Measurements from ENCODE around the gene CENPP.

CENPP gene

GRCh38 chr9:92279302-92279701 is 46.5 kb upstream of the CENPP start:
- peaks cover 7% of the 10 kb centered on the region; the same call in 1 of the 2 replicates for H4K20me1 ChIP-seq (ENCODE audit: low read depth, low read length)
- peaks cover 27% of the 10 kb centered on the region for H3K79me2 ChIP-seq (ENCODE audit: insufficient read depth, low read length)
- H3F3A ChIP-seq (ENCODE audit: insufficient read depth): peaks cover 4% of the 10 kb centered on the region; the same call in 1 of the 2 replicates
- no peak overlapping the region for H3K9ac ChIP-seq (ENCODE audit: low read length)
- no peak overlapping the region for H3K4me3 ChIP-seq (ENCODE audit: insufficient read depth, low read length, poor library complexity, severe bottlenecking)
- H3K36me3 ChIP-seq (ENCODE audit: low read length): peaks cover 82% of the 10 kb centered on the region
- TF ChIP-seq EZH2phosphoT487 (conservative IDR thresholded peaks at IDR 0.05; ENCODE audit: low read length): no peak
- TF ChIP-seq, protein P1, sequence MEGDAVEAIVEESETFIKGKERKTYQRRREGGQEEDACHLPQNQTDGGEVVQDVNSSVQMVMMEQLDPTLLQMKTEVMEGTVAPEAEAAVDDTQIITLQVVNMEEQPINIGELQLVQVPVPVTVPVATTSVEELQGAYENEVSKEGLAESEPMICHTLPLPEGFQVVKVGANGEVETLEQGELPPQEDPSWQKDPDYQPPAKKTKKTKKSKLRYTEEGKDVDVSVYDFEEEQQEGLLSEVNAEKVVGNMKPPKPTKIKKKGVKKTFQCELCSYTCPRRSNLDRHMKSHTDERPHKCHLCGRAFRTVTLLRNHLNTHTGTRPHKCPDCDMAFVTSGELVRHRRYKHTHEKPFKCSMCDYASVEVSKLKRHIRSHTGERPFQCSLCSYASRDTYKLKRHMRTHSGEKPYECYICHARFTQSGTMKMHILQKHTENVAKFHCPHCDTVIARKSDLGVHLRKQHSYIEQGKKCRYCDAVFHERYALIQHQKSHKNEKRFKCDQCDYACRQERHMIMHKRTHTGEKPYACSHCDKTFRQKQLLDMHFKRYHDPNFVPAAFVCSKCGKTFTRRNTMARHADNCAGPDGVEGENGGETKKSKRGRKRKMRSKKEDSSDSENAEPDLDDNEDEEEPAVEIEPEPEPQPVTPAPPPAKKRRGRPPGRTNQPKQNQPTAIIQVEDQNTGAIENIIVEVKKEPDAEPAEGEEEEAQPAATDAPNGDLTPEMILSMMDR (IDR thresholded peaks at IDR 0.05; ENCODE audit: insufficient read depth, low read length, poor library complexity, severe bottlenecking): no peak
- H2AFZ ChIP-seq (ENCODE audit: low read depth, low read length, severe bottlenecking): no peak overlapping the region
- no peak overlapping the region for H3K27ac ChIP-seq (ENCODE audit: low read depth, low read length)
- H3K27me3 ChIP-seq (ENCODE audit: low read length): no peaks in the 10 kb centered on the region
- H3K9me2 ChIP-seq (replicated peaks; ENCODE audit: insufficient read depth, low read length): no peaks in the 10 kb centered on the region
- H3K9me3 ChIP-seq (ENCODE audit: insufficient read depth, low read length): no peaks in the 10 kb centered on the region
- no peak overlapping the region for H3K4me2 ChIP-seq (ENCODE audit: low read depth, low read length, poor library complexity, severe bottlenecking)

- peaks cover 31% of the 10 kb centered on the region; the same call in 1 of the 2 replicates for H4K20me1 ChIP-seq (ENCODE audit: low read depth, low read length)
- H2AFZ ChIP-seq (ENCODE audit: low read depth, low read length, severe bottlenecking): no peak overlapping the region
- H3K9ac ChIP-seq (ENCODE audit: low read length): no peak overlapping the region
- H3K4me2 ChIP-seq (ENCODE audit: low read depth, low read length, poor library complexity, severe bottlenecking): no peak overlapping the region
- H3K36me3 ChIP-seq (ENCODE audit: low read length): peaks cover 60% of the 10 kb centered on the region
- TF ChIP-seq, protein P1 (IDR thresholded peaks at IDR 0.05; ENCODE audit: insufficient read depth, low read length, poor library complexity, severe bottlenecking): no peak
- TF ChIP-seq EZH2phosphoT487 (conservative IDR thresholded peaks at IDR 0.05; ENCODE audit: low read length): no peak
- peaks cover 31% of the 10 kb centered on the region for H3F3A ChIP-seq (ENCODE audit: insufficient read depth)
- H3K79me2 ChIP-seq (ENCODE audit: insufficient read depth, low read length): peaks cover 87% of the 10 kb centered on the region
- no peaks in the 10 kb centered on the region for H3K9me3 ChIP-seq (ENCODE audit: insufficient read depth, low read length)
- H3K27ac ChIP-seq (ENCODE audit: low read depth, low read length): no peak overlapping the region
- H3K27me3 ChIP-seq (ENCODE audit: low read length): no peaks in the 10 kb centered on the region
- H3K9me2 ChIP-seq (replicated peaks; ENCODE audit: insufficient read depth, low read length): no peaks in the 10 kb centered on the region
- no peak overlapping the region for H3K4me3 ChIP-seq (ENCODE audit: insufficient read depth, low read length, poor library complexity, severe bottlenecking)
These were observed 35.9 kb upstream of the CENPP start for GRCh38 chr9:92289708-92290390.

DNA sequence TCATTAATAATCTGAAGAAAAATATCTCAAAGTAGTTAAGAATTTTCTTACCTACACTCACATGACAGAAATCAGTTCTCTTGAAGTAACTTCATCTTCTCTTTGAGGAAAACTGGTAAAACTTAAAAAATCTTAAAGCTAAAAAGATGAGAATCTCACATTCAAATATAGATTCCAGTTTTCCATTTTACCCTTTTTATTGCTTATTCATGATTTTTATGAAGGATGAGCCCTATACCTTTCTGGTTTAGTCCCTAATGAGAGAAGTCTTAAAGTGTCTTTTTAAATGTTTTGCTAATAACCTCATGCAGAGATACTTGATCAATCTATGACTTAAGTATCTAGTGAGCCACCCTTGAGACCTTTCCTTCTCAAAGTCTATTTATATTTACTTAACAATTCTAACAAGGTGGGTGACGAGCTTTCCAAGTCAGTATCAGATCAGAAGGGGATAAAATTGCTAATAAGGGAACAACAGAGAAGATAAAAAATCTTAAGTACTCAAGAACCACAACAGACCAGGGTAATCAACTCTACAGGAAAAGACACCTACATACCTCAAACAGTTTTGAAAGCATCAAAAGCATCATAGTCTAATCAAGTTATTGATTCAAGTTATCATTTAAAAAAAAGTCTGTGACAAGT is 34.8 kb upstream of the CENPP start:
- Histone ChIP-seq H3K9me3 (ENCODE audit: insufficient read depth, low read length) (no peaks in the 10 kb centered on the region), H3K4me2 (ENCODE audit: low read depth, low read length, poor library complexity, severe bottlenecking) (peak overlapping the region; percentile 78), H3K9me2 (replicated peaks; ENCODE audit: insufficient read depth, low read length) (no peaks in the 10 kb centered on the region), H3F3A (ENCODE audit: insufficient read depth) (peaks cover 35% of the 10 kb centered on the region), H2AFZ (ENCODE audit: low read depth, low read length, severe bottlenecking) (no peak overlapping the region), H3K36me3 (ENCODE audit: low read length) (peaks cover 50% of the 10 kb centered on the region), H3K4me3 (ENCODE audit: insufficient read depth, low read length, poor library complexity, severe bottlenecking) (no peak overlapping the region), H4K20me1 (ENCODE audit: low read depth, low read length) (peaks cover 31% of the 10 kb centered on the region; the same call in 1 of the 2 replicates), H3K79me2 (ENCODE audit: insufficient read depth, low read length) (peaks cover 76% of the 10 kb centered on the region), H3K27me3 (ENCODE audit: low read length) (no peaks in the 10 kb centered on the region), H3K27ac (ENCODE audit: low read depth, low read length) (no peak overlapping the region), H3K9ac (ENCODE audit: low read length) (no peak overlapping the region)
- TF ChIP-seq EZH2phosphoT487 (conservative IDR thresholded peaks at IDR 0.05; ENCODE audit: low read length): no peak
- TF ChIP-seq, protein P1 (IDR thresholded peaks at IDR 0.05; ENCODE audit: insufficient read depth, low read length, poor library complexity, severe bottlenecking): no peak
